ENCODE measurements around the gene NKAIN2.
"Not testable (repeated sequence)": the region's sequence is repeated elsewhere in the genome, so short reads cannot be mapped to it uniquely, and the experiment has no call there.

NKAIN2 gene

GRCh38 chr6:124722141-124722878 lies 918.6 kb downstream of the NKAIN2 start:
- in situ Hi-C loops (cut with MboI; ENCODE audit: low sequenced_read_pairs): no loop called here

GRCh38 chr6:124723671-124724070 lies 920.0 kb downstream of the NKAIN2 start:
- in situ Hi-C loops (cut with MboI; ENCODE audit: low sequenced_read_pairs): no loop called here

- in situ Hi-C loops (cut with MboI; ENCODE audit: low sequenced_read_pairs): not testable (repeated sequence)
Measured at GRCh38 chr6:124737804-124738203, 934.1 kb downstream of the NKAIN2 start.

- in situ Hi-C loops (cut with MboI; ENCODE audit: low sequenced_read_pairs): no loop called here
Measured at GRCh38 chr6:124738482-124738881, 934.8 kb downstream of the NKAIN2 start.

GRCh38 chr6:124741341-124741740 lies 937.7 kb downstream of the NKAIN2 start:
- in situ Hi-C loops (cut with MboI; ENCODE audit: low sequenced_read_pairs): no loop called here

- in situ Hi-C loops (cut with MboI; ENCODE audit: low sequenced_read_pairs): no loop called here
Measured at GRCh38 chr6:124742971-124743370, 939.3 kb downstream of the NKAIN2 start.

GRCh38 chr6:124743420-124743819 lies 939.8 kb downstream of the NKAIN2 start:
- in situ Hi-C loops (cut with MboI; ENCODE audit: low sequenced_read_pairs): no loop called here

GRCh38 chr6:124747349-124747748 lies 943.7 kb downstream of the NKAIN2 start:
- in situ Hi-C loops (cut with MboI; ENCODE audit: low sequenced_read_pairs): no loop called here

GRCh38 chr6:124748778-124749177 lies 945.1 kb downstream of the NKAIN2 start:
- in situ Hi-C loops (cut with MboI; ENCODE audit: low sequenced_read_pairs): no loop called here

- in situ Hi-C loops (cut with MboI; ENCODE audit: low sequenced_read_pairs): no loop called here
Measured at GRCh38 chr6:124753001-124753400, 949.3 kb downstream of the NKAIN2 start.

- in situ Hi-C loops (cut with MboI; ENCODE audit: low sequenced_read_pairs): no loop called here
Measured at GRCh38 chr6:124753562-124754105, 950.0 kb downstream of the NKAIN2 start.

- in situ Hi-C loops (cut with MboI; ENCODE audit: low sequenced_read_pairs): no loop called here
Measured at GRCh38 chr6:124755321-124755720, 951.7 kb downstream of the NKAIN2 start.

GRCh38 chr6:124757560-124757959 lies 953.9 kb downstream of the NKAIN2 start:
- in situ Hi-C loops (cut with MboI; ENCODE audit: low sequenced_read_pairs): no loop called here

GRCh38 chr6:124758663-124759062 lies 955.0 kb downstream of the NKAIN2 start:
- in situ Hi-C loops (cut with MboI; ENCODE audit: low sequenced_read_pairs): no loop called here

GRCh38 chr6:124765280-124765679 lies 961.6 kb downstream of the NKAIN2 start:
- in situ Hi-C loops (cut with MboI; ENCODE audit: low sequenced_read_pairs): no loop called here

GRCh38 chr6:124768224-124768623 lies 964.6 kb downstream of the NKAIN2 start:
- in situ Hi-C loops (cut with MboI; ENCODE audit: low sequenced_read_pairs): no loop called here

- in situ Hi-C loops (cut with MboI; ENCODE audit: low sequenced_read_pairs): no loop called here
Measured at GRCh38 chr6:124769811-124770544, 966.3 kb downstream of the NKAIN2 start.

- in situ Hi-C loops (cut with MboI; ENCODE audit: low sequenced_read_pairs): no loop called here
Measured at GRCh38 chr6:124770784-124771183, 967.1 kb downstream of the NKAIN2 start.

GRCh38 chr6:124772733-124773319 lies 969.2 kb downstream of the NKAIN2 start:
- in situ Hi-C loops (cut with MboI; ENCODE audit: low sequenced_read_pairs): no loop called here

GRCh38 chr6:124775121-124775520 lies 971.5 kb downstream of the NKAIN2 start:
- in situ Hi-C loops (cut with MboI; ENCODE audit: low sequenced_read_pairs): no loop called here

- in situ Hi-C loops (cut with MboI; ENCODE audit: low sequenced_read_pairs): no loop called here
Measured at GRCh38 chr6:124777863-124778262, 974.2 kb downstream of the NKAIN2 start.

- in situ Hi-C loops (cut with MboI; ENCODE audit: low sequenced_read_pairs): no loop called here
Measured at GRCh38 chr6:124780623-124781022, 977.0 kb downstream of the NKAIN2 start.
